Ovary (tissue), 9 donors: Measurements from ENCODE around the gene KRTAP12-3. TPM values are rescaled to one million over a fixed set of nuclear protein-coding genes. Genes with fewer than 3 reads are reported as not detected.

Experiments
- DNase-seq, 5 donors: peaks; one replicate each; pipeline ENCODE4 v3.0.0-alpha.2; 2019 to 2020
- H3K27ac ChIP-seq, 2 donors: fragments of 200-600 bp; one replicate each; pipeline versions ENCODE4 v1.5.1 to v1.8.0; 2019 to 2022
- H3K27me3 ChIP-seq: fragments of 200-600 bp; one replicate; pipeline ENCODE4 v1.8.0; 2022
- H3K36me3 ChIP-seq: fragments of 200-600 bp; sonication (generic); one replicate; pipeline ENCODE4 v1.5.1; 2019
- H3K4me1 ChIP-seq: one replicate; pipeline ENCODE4 v1.8.1; 2013; ENCODE audit warnings: mild to moderate bottlenecking, moderate library complexity; ENCODE audit not compliant: insufficient read depth
- H3K4me3 ChIP-seq: fragments of 200-600 bp; sonication (generic); one replicate; pipeline ENCODE4 v1.5.1; 2017
- H3K9me3 ChIP-seq, 2 donors: fragments of 200-600 bp in 1 of 2; sonication (generic) in 1 of 2; one replicate each; pipeline versions ENCODE4 v1.5.1 to v1.8.1; 2013 to 2019; ENCODE audit warnings: mild to moderate bottlenecking in 1 of 2, moderate library complexity in 1 of 2
- EP300 ChIP-seq: sonication (generic); formaldehyde crosslinking; IDR thresholded peaks from one replicate; pipeline ENCODE4 v1.6.1; 2017; ENCODE audit warnings: antibody characterized with exemption
- POLR2A ChIP-seq: fragments of 450-650 bp; IDR thresholded peaks from one replicate; pipeline ENCODE4 v1.6.1; 2017; ENCODE audit warnings: antibody characterized with exemption, mild to moderate bottlenecking, moderate library complexity
- WGBS, 3 donors: extraction: QIAGEN DNeasy Blood & Tissue Kit in 1 of 3; methylation state at CpG; one replicate each; pipeline versions ENCODE4 v1.1.5 to v1.1.7; 2013 to 2017; 5-methylcytosine and 5-hydroxymethylcytosine counted together
- intact Hi-C, 4 donors: fragments of 100-400 bp; cut with DNase I; formaldehyde crosslinking; loops; one replicate each; pipeline versions ENCODE4 v1.11.0 to v1.15.1; 2022 to 2023
- polyA plus RNA-seq, 2 donors: library from polyadenylated mRNA; stranded (reverse); fragments of 200-250 nt in 1 of 2; fragments of 350-450 nt in 1 of 2; fragmentation: Illumina TruSeq in 1 of 2; extraction: RNeasy Lipid Tissue Mini Kit (QIAGEN cat#74804) in 1 of 2; gene quantifications; one replicate each; pipeline ENCODE4 v1.2.3, GENCODE V29; 2013 to 2014
- total RNA-seq, 7 donors: library from RNA; depleted of rRNA in 2 of 7; stranded (reverse); fragments of >200 nt in 2 of 7; fragmentation: NEBNext Ultra II Directional in 3 of 7; extraction: Animal tissue kit (Norgen Biotek cat#: 25700) in 3 of 7; gene quantifications; one replicate each; pipeline versions ENCODE4 v1.1.0 to v1.2.4, GENCODE V29; 2016 to 2023
- TF ChIP-seq, protein P1 (sequence below), 3 donors: fragments of 450-650 bp in 2 of 3; fragments of 200-600 bp in 1 of 3; IDR thresholded peaks; one replicate each; pipeline versions ENCODE4 v1.5.1 to v1.8.0; 2016 to 2022; ENCODE audit warnings: antibody characterized with exemption in 3 of 3, mild to moderate bottlenecking in 1 of 3
- donor health status: DM: no; HTN: no; CAD: no; lungs with moderate emphysema.
- donor health status: DM: no; HTN: no; CAD: no.
- donor health status: Bipolar disorder and iron deficiency.
- donor health status: DM: yes; HTN: yes; CAD: no.
- donor health status: DM: no; HTN: no; CAD: no.
- donor health status: DM: yes; HTN: yes; CAD: no.

Gene KRTAP12-3
- total and polyA plus RNA-seq, 9 donors = not detected

DNA sequence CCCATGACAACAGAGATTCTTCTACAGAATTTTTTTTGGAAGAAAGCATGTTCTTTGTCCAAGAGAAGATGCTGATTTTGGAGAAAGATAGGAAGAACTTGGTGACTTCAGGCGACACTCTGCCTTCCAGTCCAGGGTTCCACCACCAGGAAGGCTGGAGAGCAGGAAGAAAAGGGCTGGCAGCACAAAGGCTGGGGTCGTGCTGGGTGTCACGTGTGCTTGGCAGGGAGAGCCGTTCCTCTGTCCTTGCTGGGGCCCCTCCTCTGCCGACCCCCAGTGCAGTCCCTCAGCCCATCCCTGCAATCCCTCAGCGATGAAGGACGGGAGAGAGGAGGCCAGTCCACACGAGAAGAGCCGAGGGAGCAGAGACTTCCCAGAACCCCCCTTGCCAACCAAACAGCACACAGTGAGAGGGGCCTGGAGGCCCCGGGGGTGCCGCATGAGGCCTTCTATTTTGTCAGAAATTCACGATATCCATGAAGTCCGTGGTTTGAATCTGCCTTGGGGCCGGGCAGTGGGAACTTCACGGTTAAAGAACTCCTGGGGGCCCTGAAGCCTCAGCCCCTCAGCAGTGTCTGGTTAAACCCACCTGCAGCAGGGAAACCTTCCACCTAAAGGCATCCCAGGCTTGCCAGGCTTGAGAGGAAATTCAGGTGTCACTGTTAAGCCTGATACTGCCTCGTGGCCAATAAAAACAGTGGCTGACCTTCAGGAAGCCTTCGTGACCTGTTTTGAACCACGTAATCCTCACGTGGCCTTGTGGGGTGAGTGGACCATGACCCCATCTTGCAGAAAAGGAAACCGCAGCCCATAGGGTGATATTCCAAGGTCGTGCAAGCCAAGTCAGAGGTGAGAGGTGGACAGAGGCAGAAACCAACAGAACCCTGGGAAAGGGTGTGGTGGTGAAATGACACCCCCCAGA, 42.6 kb downstream of the KRTAP12-3 start:
- Histone ChIP-seq H3K4me1 (no peaks in the 10 kb centered on the region), H3K9me3 (no peaks in the 10 kb centered on the region), H3K27me3 (no peaks in the 10 kb centered on the region), H3K36me3 (no peaks in the 10 kb centered on the region), H3K4me3 (no peak overlapping the region), H3K27ac (no peak overlapping the region)
- DNase-seq = no peak
- TF ChIP-seq POLR2A (no peak), EP300 (no peak)
- intact Hi-C loops = no loop called here
- 34 to 51% (median 42%) methylated on average over 21 of the region's 21 CpGs for WGBS, 3 donors

GRCh38 chr21:44701023-44701400, 43.3 kb downstream of the KRTAP12-3 start:
- no peaks in the 10 kb centered on the region for H3K36me3 ChIP-seq
- H3K4me3 ChIP-seq = no peak overlapping the region
- no peak for DNase-seq
- H3K9me3 ChIP-seq = no peaks in the 10 kb centered on the region
- no peaks in the 10 kb centered on the region for H3K4me1 ChIP-seq
- H3K27me3 ChIP-seq = no peaks in the 10 kb centered on the region
- WGBS, 3 donors = 72 to 75% (median 73%) methylated on average over 14 of the region's 14 CpGs
- intact Hi-C loops = no loop called here
- TF ChIP-seq POLR2A (no peak), EP300 (no peak)
- TF ChIP-seq, protein P1, sequence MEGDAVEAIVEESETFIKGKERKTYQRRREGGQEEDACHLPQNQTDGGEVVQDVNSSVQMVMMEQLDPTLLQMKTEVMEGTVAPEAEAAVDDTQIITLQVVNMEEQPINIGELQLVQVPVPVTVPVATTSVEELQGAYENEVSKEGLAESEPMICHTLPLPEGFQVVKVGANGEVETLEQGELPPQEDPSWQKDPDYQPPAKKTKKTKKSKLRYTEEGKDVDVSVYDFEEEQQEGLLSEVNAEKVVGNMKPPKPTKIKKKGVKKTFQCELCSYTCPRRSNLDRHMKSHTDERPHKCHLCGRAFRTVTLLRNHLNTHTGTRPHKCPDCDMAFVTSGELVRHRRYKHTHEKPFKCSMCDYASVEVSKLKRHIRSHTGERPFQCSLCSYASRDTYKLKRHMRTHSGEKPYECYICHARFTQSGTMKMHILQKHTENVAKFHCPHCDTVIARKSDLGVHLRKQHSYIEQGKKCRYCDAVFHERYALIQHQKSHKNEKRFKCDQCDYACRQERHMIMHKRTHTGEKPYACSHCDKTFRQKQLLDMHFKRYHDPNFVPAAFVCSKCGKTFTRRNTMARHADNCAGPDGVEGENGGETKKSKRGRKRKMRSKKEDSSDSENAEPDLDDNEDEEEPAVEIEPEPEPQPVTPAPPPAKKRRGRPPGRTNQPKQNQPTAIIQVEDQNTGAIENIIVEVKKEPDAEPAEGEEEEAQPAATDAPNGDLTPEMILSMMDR (IDR thresholded peaks at IDR 0.05) = no peak
- no peak overlapping the region for H3K27ac ChIP-seq

DNA sequence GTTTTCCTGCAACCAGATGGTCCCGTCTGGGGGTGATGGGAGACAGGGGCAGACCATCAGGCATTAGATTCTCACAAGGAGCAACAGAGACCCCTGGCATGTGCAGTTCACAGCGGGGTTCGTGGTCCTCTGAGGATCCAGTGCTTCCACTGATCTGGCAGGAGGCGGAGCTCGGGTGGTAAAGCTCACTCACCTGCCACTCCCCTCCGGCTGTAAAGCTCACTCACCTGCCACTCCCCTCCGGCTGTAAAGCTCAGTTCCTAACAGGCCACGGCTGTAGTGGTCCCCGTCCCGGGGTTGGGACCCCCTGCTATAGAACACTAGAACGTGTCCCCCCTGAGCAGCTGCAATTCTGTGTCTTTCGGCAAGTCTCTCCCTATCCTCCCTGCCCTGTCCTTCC, 43.8 kb downstream of the KRTAP12-3 start:
- Histone ChIP-seq H3K4me1 (no peaks in the 10 kb centered on the region), H3K9me3 (peaks cover 0 to 5% of the 10 kb centered on the region in 2 donors), H3K27ac (no peak overlapping the region), H3K27me3 (no peaks in the 10 kb centered on the region), H3K36me3 (no peaks in the 10 kb centered on the region), H3K4me3 (no peak overlapping the region)
- TF ChIP-seq EP300 (no peak), POLR2A (no peak)
- TF ChIP-seq, protein P1 (IDR thresholded peaks at IDR 0.05) = no peak
- DNase-seq = no peak
- 13 to 25% (median 14%) methylated on average over 12 of the region's 12 CpGs for WGBS, 3 donors
- intact Hi-C loops = no loop called here

- Histone ChIP-seq H3K4me1 (no peaks in the 10 kb centered on the region), H3K4me3 (no peak overlapping the region), H3K36me3 (no peaks in the 10 kb centered on the region), H3K9me3 (peaks cover 0 to 5% of the 10 kb centered on the region in 2 donors), H3K27ac (no peak overlapping the region), H3K27me3 (no peaks in the 10 kb centered on the region)
- DNase-seq = no peak
- intact Hi-C loops = no loop called here
- WGBS, 3 donors = 60 to 71% (median 62%) methylated on average over 21 to 22 of the region's 22 CpGs
- TF ChIP-seq POLR2A (no peak), EP300 (no peak)
- TF ChIP-seq, protein P1 (IDR thresholded peaks at IDR 0.05) = no peak
Measured at GRCh38 chr21:44702111-44702972, 44.6 kb downstream of the KRTAP12-3 start.
